Chondrocyte (in vitro differentiated cells): Measurements from ENCODE around the gene TCP1. TPM values are rescaled to one million over a fixed set of nuclear protein-coding genes. Genes with fewer than 3 reads are reported as not detected.

Source experiments
- DNase-seq: peaks from one replicate; pipeline ENCODE4 v3.0.0; 2021; ENCODE audit warnings: mixed read lengths, low spot score
- H3K27ac Mint-ChIP-seq: one replicate; pipeline ENCODE4 v1.8.0; 2021; ENCODE audit warnings: mild to moderate bottlenecking, moderate library complexity, mixed read lengths; ENCODE audit not compliant: unreplicated experiment
- H3K27me3 Mint-ChIP-seq: 2 replicates; pipeline ENCODE4 v1.8.0; 2021; ENCODE audit warnings: low read depth, mixed read lengths
- H3K36me3 Mint-ChIP-seq: 2 replicates; pipeline ENCODE4 v1.8.0; 2021; ENCODE audit warnings: low read depth, mixed read lengths
- H3K4me1 Mint-ChIP-seq: 2 replicates; pipeline ENCODE4 v1.8.0; 2021; ENCODE audit warnings: low read depth, mild to moderate bottlenecking, mixed read lengths
- H3K4me3 Mint-ChIP-seq: one replicate; pipeline ENCODE4 v1.8.0; 2021; ENCODE audit warnings: mild to moderate bottlenecking, moderate library complexity, mixed read lengths; ENCODE audit not compliant: unreplicated experiment
- H3K9me3 Mint-ChIP-seq: 2 replicates; pipeline ENCODE4 v1.8.0; 2021; ENCODE audit warnings: low read depth, mixed read lengths
- CTCF ChIP-seq: fragments of 200-600 bp; sonication (generic); IDR thresholded peaks from 2 replicates; pipeline ENCODE4 v1.5.0; 2021; ENCODE audit warnings: antibody characterized with exemption, mild to moderate bottlenecking, moderate library complexity
- total RNA-seq: library from RNA; stranded (reverse); gene quantifications from 3 replicates; pipeline ENCODE4 v1.2.1, GENCODE V29; 2021

TCP1 gene
- total RNA-seq, 1 donor from 2014 or later: 175 TPM

GRCh38 chr6:159730332-159730676, 59.1 kb downstream of the TCP1 start:
- DNase-seq: no peak
- Mint-ChIP-seq H3K9me3 (no peaks in the 10 kb centered on the region), H3K4me1 (peaks cover 39% of the 10 kb centered on the region), H3K27me3 (no peaks in the 10 kb centered on the region), H3K36me3 (no peaks in the 10 kb centered on the region), H3K27ac (peak overlapping the region; percentile 41), H3K4me3 (no peak overlapping the region)
- no peak for TF ChIP-seq CTCF

GRCh38 chr6:159729598-159730331, 59.6 kb downstream of the TCP1 start:
- Mint-ChIP-seq H3K9me3 (no peaks in the 10 kb centered on the region), H3K4me1 (peaks cover 39% of the 10 kb centered on the region), H3K27ac (peak overlapping the region; percentile 86), H3K27me3 (no peaks in the 10 kb centered on the region), H3K4me3 (peak overlapping the region; percentile 84), H3K36me3 (no peaks in the 10 kb centered on the region)
- DNase-seq: no peak
- no peak for TF ChIP-seq CTCF

- no peak for TF ChIP-seq CTCF
- H3K4me3 Mint-ChIP-seq: peak overlapping the region; percentile 84
- H3K27me3 Mint-ChIP-seq: no peaks in the 10 kb centered on the region
- no peaks in the 10 kb centered on the region for H3K36me3 Mint-ChIP-seq
- H3K27ac Mint-ChIP-seq: peak overlapping the region; percentile 94
- no peak for DNase-seq
- H3K9me3 Mint-ChIP-seq: no peaks in the 10 kb centered on the region
- H3K4me1 Mint-ChIP-seq: peaks cover 39% of the 10 kb centered on the region
These were observed 60.9 kb downstream of the TCP1 start for GRCh38 chr6:159728531-159728964.

Other genes starting within 250 kb of the TCP1 start
- 57.1 to 87.3 TPM (median 61.5 TPM) in 3 replicates for gene SOD2, start 96.4 kb downstream of the TCP1 start, total RNA-seq
- 65.0 to 72.3 TPM (median 65.9 TPM) in 3 replicates for gene WTAP, start 62.1 kb downstream of the TCP1 start, total RNA-seq
- 36.0 to 43.5 TPM (median 38.4 TPM) in 3 replicates for gene ACAT2, start 27.6 kb downstream of the TCP1 start, total RNA-seq
- 52.2 to 70.6 TPM (median 53.1 TPM) in 3 replicates for gene MRPL18, start 865 bp upstream of the TCP1 start, total RNA-seq
- gene PNLDC1, start 10.7 kb upstream of the TCP1 start, total RNA-seq: not detected in 3 replicates
- not detected in 3 replicates for gene MAS1, start 101.4 kb upstream of the TCP1 start, total RNA-seq
- 205 to 247 TPM (median 242 TPM) in 3 replicates for gene IGF2R, start 179.5 kb upstream of the TCP1 start, total RNA-seq